ENCODE results near the gene CAD. TPM values are rescaled to one million over a fixed set of nuclear protein-coding genes. Genes with fewer than 3 reads are reported as not detected.

Gene CAD
- total and polyA plus RNA-seq, 9 of the 15 experiments (the other 6 are each of a cell fraction or from before 2014, with no cell fraction given), result 7.5 to 126 (median 33.7) TPM

DNA sequence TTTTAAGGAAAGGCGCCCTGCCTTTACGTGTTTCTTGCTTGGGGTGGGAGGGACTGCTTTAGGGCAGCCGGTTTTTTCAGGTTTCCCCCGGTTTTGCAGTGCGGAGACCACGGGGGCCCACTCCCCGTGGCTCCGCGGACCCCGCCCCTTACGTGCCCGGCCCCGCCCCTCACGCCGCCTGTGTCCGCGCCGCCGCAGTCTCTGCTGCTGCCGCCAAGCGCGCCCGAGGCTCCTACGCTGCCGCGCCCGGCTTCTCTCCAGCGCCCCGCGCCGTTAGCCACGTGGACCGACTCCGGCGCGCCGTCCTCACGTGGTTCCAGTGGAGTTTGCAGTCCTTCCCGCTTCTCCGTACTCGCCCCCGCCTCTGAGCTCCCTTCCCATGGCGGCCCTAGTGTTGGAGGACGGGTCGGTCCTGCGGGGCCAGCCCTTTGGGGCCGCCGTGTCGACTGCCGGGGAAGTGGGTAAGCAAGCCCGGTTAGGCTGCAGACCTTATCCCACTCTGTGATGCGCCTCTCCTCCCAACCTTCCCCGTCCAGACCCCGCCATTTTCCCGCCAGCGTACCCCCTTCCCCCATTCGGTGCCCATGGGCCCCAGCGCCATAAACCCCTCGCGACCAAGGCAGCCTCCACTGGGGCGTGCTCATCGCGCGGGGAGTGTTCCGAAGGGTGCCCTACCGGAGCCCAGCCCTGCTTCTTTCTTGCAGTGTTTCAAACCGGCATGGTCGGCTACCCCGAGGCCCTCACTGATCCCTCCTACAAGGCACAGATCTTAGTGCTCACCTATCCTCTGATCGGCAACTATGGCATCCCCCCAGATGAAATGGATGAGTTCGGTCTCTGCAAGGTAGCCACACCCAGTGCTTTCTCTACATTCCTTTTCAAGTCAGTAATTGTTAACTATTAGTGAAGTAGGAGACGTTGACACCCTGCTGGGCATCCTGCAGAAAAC lies at the start of gene CAD (continued):
- TF ChIP-seq, protein P1, sequence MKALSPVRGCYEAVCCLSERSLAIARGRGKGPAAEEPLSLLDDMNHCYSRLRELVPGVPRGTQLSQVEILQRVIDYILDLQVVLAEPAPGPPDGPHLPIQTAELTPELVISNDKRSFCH (CRISPR knock-in tag; IDR thresholded peaks at IDR 0.05), result no peak
- TF ChIP-seq, protein P1 (tag; IDR thresholded peaks at IDR 0.05), result peak; percentile 56
- no peak for TF ChIP-seq ZC3H4 (CRISPR knock-in tag; IDR thresholded peaks at IDR 0.05; ENCODE audit: borderline replicate concordance)
- no peak for TF ChIP-seq NCOA2 (IDR thresholded peaks at IDR 0.05; ENCODE audit: partially characterized antibody in 2 of 2)
- no peak for TF ChIP-seq GATA2 (CRISPR knock-in tag; IDR thresholded peaks at IDR 0.05)
- TF ChIP-seq, protein P2, sequence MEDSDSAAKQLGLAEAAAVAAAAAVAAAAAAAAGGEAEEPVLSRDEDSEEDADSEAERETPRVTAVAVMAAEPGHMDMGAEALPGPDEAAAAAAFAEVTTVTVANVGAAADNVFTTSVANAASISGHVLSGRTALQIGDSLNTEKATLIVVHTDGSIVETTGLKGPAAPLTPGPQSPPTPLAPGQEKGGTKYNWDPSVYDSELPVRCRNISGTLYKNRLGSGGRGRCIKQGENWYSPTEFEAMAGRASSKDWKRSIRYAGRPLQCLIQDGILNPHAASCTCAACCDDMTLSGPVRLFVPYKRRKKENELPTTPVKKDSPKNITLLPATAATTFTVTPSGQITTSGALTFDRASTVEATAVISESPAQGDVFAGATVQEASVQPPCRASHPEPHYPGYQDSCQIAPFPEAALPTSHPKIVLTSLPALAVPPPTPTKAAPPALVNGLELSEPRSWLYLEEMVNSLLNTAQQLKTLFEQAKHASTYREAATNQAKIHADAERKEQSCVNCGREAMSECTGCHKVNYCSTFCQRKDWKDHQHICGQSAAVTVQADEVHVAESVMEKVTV (CRISPR knock-in tag; IDR thresholded peaks at IDR 0.05), result no peak
- no peak for TF ChIP-seq ZNF699 (CRISPR knock-in tag; IDR thresholded peaks at IDR 0.05; ENCODE audit: insufficient replicate concordance)
- TF ChIP-seq NCOA6 (IDR thresholded peaks at IDR 0.05), result no peak
- peak; percentile 19; the same call in 1 of the 2 replicates for TF ChIP-seq SOX6 (IDR thresholded peaks at IDR 0.05)
- TF ChIP-seq, protein P3, sequence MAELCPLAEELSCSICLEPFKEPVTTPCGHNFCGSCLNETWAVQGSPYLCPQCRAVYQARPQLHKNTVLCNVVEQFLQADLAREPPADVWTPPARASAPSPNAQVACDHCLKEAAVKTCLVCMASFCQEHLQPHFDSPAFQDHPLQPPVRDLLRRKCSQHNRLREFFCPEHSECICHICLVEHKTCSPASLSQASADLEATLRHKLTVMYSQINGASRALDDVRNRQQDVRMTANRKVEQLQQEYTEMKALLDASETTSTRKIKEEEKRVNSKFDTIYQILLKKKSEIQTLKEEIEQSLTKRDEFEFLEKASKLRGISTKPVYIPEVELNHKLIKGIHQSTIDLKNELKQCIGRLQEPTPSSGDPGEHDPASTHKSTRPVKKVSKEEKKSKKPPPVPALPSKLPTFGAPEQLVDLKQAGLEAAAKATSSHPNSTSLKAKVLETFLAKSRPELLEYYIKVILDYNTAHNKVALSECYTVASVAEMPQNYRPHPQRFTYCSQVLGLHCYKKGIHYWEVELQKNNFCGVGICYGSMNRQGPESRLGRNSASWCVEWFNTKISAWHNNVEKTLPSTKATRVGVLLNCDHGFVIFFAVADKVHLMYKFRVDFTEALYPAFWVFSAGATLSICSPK (IDR thresholded peaks at IDR 0.05; ENCODE audit: borderline replicate concordance), result peak; percentile 65; the same call in 1 of the 2 replicates
- TF ChIP-seq, protein P4, sequence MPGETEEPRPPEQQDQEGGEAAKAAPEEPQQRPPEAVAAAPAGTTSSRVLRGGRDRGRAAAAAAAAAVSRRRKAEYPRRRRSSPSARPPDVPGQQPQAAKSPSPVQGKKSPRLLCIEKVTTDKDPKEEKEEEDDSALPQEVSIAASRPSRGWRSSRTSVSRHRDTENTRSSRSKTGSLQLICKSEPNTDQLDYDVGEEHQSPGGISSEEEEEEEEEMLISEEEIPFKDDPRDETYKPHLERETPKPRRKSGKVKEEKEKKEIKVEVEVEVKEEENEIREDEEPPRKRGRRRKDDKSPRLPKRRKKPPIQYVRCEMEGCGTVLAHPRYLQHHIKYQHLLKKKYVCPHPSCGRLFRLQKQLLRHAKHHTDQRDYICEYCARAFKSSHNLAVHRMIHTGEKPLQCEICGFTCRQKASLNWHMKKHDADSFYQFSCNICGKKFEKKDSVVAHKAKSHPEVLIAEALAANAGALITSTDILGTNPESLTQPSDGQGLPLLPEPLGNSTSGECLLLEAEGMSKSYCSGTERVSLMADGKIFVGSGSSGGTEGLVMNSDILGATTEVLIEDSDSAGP (CRISPR knock-in tag; IDR thresholded peaks at IDR 0.05), result peak; percentile 61; the same call in 1 of the 2 replicates
- TF ChIP-seq, protein P5, sequence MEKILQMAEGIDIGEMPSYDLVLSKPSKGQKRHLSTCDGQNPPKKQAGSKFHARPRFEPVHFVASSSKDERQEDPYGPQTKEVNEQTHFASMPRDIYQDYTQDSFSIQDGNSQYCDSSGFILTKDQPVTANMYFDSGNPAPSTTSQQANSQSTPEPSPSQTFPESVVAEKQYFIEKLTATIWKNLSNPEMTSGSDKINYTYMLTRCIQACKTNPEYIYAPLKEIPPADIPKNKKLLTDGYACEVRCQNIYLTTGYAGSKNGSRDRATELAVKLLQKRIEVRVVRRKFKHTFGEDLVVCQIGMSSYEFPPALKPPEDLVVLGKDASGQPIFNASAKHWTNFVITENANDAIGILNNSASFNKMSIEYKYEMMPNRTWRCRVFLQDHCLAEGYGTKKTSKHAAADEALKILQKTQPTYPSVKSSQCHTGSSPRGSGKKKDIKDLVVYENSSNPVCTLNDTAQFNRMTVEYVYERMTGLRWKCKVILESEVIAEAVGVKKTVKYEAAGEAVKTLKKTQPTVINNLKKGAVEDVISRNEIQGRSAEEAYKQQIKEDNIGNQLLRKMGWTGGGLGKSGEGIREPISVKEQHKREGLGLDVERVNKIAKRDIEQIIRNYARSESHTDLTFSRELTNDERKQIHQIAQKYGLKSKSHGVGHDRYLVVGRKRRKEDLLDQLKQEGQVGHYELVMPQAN (IDR thresholded peaks at IDR 0.05; ENCODE audit: borderline replicate concordance), result peak; percentile 99
- no peak for TF ChIP-seq BRF1 (IDR thresholded peaks at IDR 0.05; ENCODE audit: borderline replicate concordance, extremely low read depth, insufficient read length)
- TF ChIP-seq, protein P6, sequence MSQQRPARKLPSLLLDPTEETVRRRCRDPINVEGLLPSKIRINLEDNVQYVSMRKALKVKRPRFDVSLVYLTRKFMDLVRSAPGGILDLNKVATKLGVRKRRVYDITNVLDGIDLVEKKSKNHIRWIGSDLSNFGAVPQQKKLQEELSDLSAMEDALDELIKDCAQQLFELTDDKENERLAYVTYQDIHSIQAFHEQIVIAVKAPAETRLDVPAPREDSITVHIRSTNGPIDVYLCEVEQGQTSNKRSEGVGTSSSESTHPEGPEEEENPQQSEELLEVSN (IDR thresholded peaks at IDR 0.05; ENCODE audit: borderline replicate concordance in 1 of 2, extremely low read depth in 1 of 2, insufficient read depth in 1 of 2, insufficient read length in 1 of 2, low read depth in 1 of 2, low read length in 1 of 2, poor library complexity in 1 of 2, severe bottlenecking in 1 of 2), result peak; percentile 97
- TF ChIP-seq TEAD1 (CRISPR knock-in tag; IDR thresholded peaks at IDR 0.05), result peak in 1 of 2 experiments; percentile 74; a peak in 1 of 4 replicates
- TF ChIP-seq ZNF766 (CRISPR knock-in tag; conservative IDR thresholded peaks at IDR 0.05), result no peak
